Activated naive CD8-positive, alpha-beta T cell treated with anti-CD3 and anti-CD28 coated beads for 36 hours (primary cell): ENCODE results near the gene OGFOD3. TPM values are rescaled to one million over a fixed set of nuclear protein-coding genes. Genes with fewer than 3 reads are reported as not detected.

Experiments
- DNase-seq: peaks from one replicate; pipeline ENCODE4 v3.0.0; 2021
- H3K27ac Mint-ChIP-seq: one replicate; pipeline ENCODE4 v1.8.0; 2022; ENCODE audit warnings: mild to moderate bottlenecking, moderate library complexity, mixed read lengths
- H3K27me3 Mint-ChIP-seq: one replicate; pipeline ENCODE4 v1.8.0; 2022; ENCODE audit warnings: mild to moderate bottlenecking, mixed read lengths
- H3K36me3 Mint-ChIP-seq: one replicate; pipeline ENCODE4 v1.8.0; 2021; ENCODE audit warnings: mild to moderate bottlenecking, mixed read lengths
- H3K4me1 Mint-ChIP-seq: one replicate; pipeline ENCODE4 v1.8.0; 2021; ENCODE audit warnings: mixed read lengths
- H3K4me3 Mint-ChIP-seq: one replicate; pipeline ENCODE4 v1.8.0; 2022; ENCODE audit warnings: mild to moderate bottlenecking, moderate library complexity, mixed read lengths
- H3K9me3 Mint-ChIP-seq: one replicate; pipeline ENCODE4 v1.8.0; 2022; ENCODE audit warnings: mixed read lengths
- total RNA-seq, 2 experiments: library from RNA; stranded (reverse); gene quantifications; one replicate each; pipeline ENCODE4 v1.2.3, GENCODE V29; 2021

Gene OGFOD3
- total RNA-seq, 2 experiments from 2014 or later: 18.4 to 21.5 TPM

DNA sequence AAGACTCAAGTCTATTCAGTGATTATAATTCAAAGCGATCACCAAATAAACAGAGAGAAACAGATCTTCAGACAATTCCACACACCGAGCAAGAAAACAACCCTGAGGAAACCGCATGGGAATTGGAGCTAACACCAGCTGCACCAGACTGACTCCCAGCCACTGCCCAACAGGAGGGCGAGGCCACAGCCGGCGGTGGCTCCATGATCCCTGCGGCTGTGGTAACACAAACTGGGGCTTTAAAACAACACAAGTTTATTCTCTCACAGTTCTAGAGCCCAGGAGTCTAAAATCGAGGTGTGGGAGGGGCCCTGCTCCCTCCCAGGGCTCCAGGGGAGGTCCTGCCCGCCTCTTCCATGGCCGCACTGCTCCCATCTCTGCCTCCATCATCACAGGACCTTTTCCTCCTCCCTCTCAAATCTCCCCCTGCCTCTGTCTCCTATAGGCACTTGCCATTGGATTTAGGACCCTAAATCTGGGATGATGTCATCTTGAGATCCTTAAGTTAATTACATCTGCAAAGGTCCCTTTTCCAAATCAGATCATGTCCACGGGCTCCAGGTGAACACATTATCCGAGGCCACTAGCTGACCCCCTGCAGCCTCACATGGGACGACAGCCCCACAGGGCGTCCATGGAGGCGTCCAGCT, 10.0 kb downstream of the OGFOD3 start:
- Mint-ChIP-seq H3K9me3 (no peaks in the 10 kb centered on the region), H3K4me1 (peaks cover 6% of the 10 kb centered on the region), H3K36me3 (peaks cover 10% of the 10 kb centered on the region), H3K27me3 (no peaks in the 10 kb centered on the region), H3K4me3 (no peak overlapping the region), H3K27ac (no peak overlapping the region)
- DNase-seq: no peak

DNA sequence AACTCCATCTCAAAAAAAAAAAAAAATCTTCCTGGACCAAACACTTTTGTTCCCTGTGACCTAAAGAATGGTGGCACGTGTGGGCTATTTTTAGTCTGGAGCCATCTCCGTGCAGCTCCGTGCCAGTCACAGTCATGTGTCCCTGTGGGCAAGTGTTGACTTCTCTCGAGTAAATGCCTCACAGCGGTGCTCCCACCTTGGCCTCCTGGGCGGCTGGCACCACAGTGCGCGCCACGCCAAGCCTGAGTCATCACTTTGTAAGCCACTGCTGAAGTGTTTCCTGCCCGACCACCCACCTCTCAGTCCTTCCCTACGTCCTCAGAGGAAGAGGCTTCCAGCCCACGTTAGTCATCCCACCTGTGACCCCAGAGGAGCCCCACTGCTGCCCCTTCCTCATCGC, 11.1 kb downstream of the OGFOD3 start:
- H3K27ac Mint-ChIP-seq: peak overlapping the region; percentile 51
- peaks cover 10% of the 10 kb centered on the region for H3K36me3 Mint-ChIP-seq
- H3K9me3 Mint-ChIP-seq: no peaks in the 10 kb centered on the region
- no peak for DNase-seq
- no peak overlapping the region for H3K4me3 Mint-ChIP-seq
- H3K27me3 Mint-ChIP-seq: no peaks in the 10 kb centered on the region
- H3K4me1 Mint-ChIP-seq: peaks cover 6% of the 10 kb centered on the region

DNA sequence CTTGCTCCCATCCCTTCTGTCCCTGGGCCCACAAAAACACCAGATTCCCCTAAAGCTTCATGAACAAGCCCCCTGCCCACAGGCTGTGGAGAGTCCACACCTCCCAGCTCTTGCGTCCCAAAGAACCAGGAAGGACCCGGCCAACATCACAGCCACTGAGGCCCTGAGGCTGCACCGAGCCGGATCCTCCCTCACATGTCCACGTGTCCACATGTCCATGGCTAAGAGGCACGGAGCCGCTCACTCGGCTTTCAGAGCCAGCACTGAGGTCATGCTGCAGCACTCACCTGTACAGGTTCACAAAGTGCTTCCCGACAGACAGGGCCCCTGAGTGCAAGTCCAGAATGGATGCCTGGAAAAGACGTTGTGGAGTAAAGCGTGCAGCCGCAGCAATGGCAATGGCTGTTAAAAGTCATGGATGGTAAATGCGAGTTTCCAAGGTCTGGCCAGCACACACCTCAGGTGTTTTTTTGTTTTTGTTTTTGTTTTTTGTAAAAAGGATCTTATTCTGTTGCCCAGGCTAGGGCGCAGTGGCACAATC, 12.2 kb downstream of the OGFOD3 start:
- peaks cover 16% of the 10 kb centered on the region for H3K36me3 Mint-ChIP-seq
- H3K9me3 Mint-ChIP-seq: no peaks in the 10 kb centered on the region
- H3K4me1 Mint-ChIP-seq: peaks cover 9% of the 10 kb centered on the region
- H3K4me3 Mint-ChIP-seq: no peak overlapping the region
- no peak for DNase-seq
- no peak overlapping the region for H3K27ac Mint-ChIP-seq
- no peaks in the 10 kb centered on the region for H3K27me3 Mint-ChIP-seq

DNA sequence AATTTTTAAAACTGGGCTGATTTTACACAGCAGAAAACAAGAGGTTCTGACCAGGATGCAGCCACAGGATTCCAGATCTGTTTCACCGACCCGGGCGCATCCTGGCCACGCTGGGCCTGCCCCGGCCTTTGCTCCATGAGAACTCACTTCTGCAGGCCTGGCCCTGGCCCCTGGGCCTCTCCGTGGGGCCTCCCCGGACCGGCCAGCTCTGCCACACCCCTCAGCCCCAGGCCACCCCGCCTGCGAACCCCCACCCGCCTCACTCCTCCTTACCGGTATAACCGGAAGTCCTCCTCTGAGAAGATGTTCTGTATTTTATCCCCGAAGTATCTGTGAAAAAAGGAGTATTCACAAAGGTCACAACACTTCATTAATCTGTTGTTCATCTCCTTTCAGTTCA, 13.3 kb downstream of the OGFOD3 start:
- H3K4me3 Mint-ChIP-seq: no peak overlapping the region
- H3K4me1 Mint-ChIP-seq: peaks cover 14% of the 10 kb centered on the region
- no peak for DNase-seq
- H3K9me3 Mint-ChIP-seq: no peaks in the 10 kb centered on the region
- H3K27ac Mint-ChIP-seq: no peak overlapping the region
- H3K27me3 Mint-ChIP-seq: no peaks in the 10 kb centered on the region
- peaks cover 19% of the 10 kb centered on the region for H3K36me3 Mint-ChIP-seq

DNA sequence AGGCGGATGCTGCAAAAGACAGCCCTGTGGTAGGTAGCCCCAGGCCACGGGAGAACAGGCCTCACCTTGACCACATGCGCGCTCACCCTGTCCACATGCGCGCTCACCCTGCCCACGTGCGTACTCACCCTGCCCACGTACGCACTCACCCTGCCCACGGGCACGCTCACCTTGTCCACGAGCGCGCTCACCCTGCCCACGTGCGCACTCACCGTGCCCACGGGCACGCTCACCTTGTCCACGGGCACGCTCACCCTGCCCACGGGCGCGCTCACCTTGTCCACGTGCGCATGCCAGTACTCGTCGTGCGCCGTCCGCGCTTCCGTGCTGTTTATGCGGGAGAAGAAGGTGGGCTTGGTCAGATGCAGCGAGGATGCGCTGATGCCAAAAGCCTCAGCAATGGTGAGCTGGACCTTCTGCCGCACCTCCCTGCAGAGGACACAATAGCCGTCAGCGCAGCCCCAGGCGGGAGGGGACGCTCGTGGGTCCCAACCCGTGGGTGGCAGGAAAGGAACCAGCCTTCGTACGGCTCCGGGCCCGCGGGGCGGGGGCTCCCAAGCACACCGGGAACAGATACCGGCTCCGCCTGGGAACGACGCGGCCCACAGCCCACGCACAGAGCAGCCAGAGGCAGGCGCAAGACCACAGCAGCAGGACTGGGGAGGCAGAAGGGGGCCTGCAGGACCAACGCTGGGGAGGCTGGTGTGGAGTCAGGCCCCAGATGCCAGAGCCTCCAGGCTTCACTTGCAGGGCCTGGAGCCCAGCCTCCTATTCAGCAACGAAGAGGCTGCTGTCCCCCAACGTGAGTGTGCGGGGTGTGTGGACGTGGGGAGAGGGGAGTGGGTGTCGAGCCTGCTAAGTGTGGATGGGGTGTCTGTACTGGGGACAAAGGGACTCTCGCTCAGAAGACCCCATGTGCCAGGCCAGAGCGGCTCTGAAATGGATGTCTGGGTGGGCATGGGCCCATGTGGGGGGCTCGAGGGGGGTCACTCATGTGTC, 14.4 kb downstream of the OGFOD3 start:
- Mint-ChIP-seq H3K27ac (no peak overlapping the region), H3K36me3 (peaks cover 19% of the 10 kb centered on the region), H3K4me1 (peaks cover 14% of the 10 kb centered on the region), H3K27me3 (no peaks in the 10 kb centered on the region), H3K4me3 (no peak overlapping the region), H3K9me3 (no peaks in the 10 kb centered on the region)
- no peak for DNase-seq

DNA sequence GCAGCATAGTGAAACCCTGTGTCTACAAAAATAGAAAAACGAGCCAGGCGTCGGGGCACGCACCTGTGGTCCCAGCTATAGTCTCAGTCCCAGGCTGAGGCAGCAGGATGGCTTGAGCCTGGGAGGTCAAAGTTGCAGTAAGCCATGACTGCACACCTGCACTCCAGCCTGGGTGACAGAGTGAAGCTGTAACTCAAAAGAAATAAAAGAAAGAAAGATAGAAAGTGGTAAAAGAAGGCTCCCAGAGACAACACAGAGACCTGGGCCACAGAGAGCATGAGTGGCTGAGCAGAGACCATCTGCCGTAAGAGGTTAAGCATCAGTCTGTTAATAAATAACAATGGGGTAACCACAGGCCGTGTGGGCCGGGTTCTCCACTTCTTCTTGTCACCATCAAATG, 15.5 kb downstream of the OGFOD3 start:
- Mint-ChIP-seq H3K36me3 (peaks cover 19% of the 10 kb centered on the region), H3K9me3 (no peaks in the 10 kb centered on the region), H3K27me3 (no peaks in the 10 kb centered on the region), H3K4me3 (no peak overlapping the region), H3K4me1 (peaks cover 14% of the 10 kb centered on the region), H3K27ac (no peak overlapping the region)
- DNase-seq: no peak

DNA sequence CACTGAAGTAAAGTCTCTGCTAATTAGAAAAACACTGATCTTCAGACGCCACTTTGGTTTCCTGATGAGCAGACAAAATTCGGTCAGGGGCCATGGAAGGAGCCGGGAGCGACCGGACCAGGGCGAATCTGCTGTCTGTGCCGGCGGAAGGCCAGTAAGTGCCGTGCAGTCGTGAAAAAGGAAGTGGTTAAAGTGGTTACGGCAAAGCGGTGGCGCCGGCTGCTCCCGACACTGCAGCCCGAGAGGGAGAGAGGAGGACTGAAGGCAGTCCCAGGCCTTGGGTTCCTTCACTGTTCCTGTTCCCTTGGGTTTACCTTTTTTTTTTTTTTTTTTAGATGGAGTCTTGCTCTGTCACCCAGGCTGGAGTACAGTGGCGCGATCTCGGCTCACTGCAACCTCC, 17.6 kb downstream of the OGFOD3 start:
- Mint-ChIP-seq H3K4me3 (peak overlapping the region; percentile 72), H3K27me3 (no peaks in the 10 kb centered on the region), H3K27ac (peak overlapping the region; percentile 73), H3K9me3 (no peaks in the 10 kb centered on the region), H3K36me3 (peaks cover 13% of the 10 kb centered on the region), H3K4me1 (peaks cover 8% of the 10 kb centered on the region)
- DNase-seq: peak; percentile 64

DNA sequence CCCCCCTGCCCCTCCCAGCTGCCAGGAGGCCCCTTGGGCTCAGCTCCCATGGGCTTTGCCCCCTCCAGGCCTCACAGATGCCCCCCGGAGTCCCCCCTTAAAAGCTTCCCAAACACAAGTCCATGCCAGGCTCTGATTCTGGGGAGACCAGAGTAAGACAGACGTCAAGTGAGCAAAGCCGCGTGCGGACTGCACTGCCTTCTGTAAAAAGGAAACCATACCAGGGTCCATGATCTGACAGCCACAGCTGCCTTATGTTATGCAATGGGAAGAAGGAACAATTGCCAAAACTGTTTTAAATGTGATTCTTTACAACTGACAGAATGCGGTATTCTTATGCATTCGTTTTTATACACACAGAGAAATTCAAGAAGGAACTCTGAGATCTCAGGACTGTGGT, 18.2 kb downstream of the OGFOD3 start:
- no peak overlapping the region for H3K27ac Mint-ChIP-seq
- peaks cover 8% of the 10 kb centered on the region for H3K4me1 Mint-ChIP-seq
- no peak overlapping the region for H3K4me3 Mint-ChIP-seq
- no peaks in the 10 kb centered on the region for H3K27me3 Mint-ChIP-seq
- DNase-seq: no peak
- peaks cover 12% of the 10 kb centered on the region for H3K36me3 Mint-ChIP-seq
- H3K9me3 Mint-ChIP-seq: no peaks in the 10 kb centered on the region

DNA sequence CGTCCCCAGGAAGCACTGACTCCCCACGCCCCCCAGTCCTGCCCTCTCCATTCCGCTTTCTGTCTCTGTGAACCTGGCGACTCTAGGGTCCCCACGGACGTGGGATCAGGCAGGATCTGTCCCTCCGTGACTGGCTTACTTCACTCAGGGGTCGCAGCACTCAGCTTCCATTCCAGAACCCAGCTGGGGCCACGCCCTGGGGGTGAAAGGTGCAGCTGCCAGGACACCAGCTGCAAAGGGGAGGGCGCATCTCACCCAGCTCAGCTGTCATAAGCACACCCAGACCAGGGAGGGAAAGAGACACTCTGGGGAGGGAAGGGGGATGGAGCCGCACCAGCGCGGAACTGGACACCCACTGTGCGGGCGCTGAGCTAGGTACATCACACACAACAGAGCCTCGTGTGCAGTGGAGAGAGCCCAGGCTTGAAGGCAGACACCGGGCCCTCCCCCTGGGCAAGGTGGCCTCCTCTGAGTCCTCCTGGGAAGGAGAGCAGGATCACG, 18.7 kb downstream of the OGFOD3 start:
- H3K27ac Mint-ChIP-seq: no peak overlapping the region
- DNase-seq: no peak
- peaks cover 8% of the 10 kb centered on the region for H3K4me1 Mint-ChIP-seq
- no peaks in the 10 kb centered on the region for H3K9me3 Mint-ChIP-seq
- peaks cover 11% of the 10 kb centered on the region for H3K36me3 Mint-ChIP-seq
- no peak overlapping the region for H3K4me3 Mint-ChIP-seq
- no peaks in the 10 kb centered on the region for H3K27me3 Mint-ChIP-seq

DNA sequence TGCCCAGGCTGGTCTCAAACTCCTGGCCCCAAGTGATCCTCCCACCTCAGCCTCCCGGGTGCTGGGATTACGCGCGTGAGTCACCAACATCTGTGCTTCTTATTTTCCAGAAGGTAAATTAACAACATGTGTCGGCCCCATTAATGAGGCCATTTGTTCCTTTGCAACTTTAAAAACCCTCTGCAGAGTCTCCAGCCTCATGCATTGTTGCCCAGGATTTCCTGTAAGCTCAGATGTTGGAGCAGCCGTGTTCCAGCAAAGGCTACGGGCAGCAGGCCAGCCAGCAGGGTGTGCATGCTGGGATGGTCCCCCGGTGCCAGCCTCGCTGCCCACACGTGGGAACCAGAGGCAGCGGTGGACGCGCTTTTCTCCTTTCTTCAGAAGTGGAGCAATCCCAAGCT, 19.3 kb downstream of the OGFOD3 start:
- H3K27ac Mint-ChIP-seq: no peak overlapping the region
- H3K36me3 Mint-ChIP-seq: peaks cover 11% of the 10 kb centered on the region
- H3K4me3 Mint-ChIP-seq: no peak overlapping the region
- H3K9me3 Mint-ChIP-seq: no peaks in the 10 kb centered on the region
- no peaks in the 10 kb centered on the region for H3K27me3 Mint-ChIP-seq
- peaks cover 8% of the 10 kb centered on the region for H3K4me1 Mint-ChIP-seq
- DNase-seq: no peak

DNA sequence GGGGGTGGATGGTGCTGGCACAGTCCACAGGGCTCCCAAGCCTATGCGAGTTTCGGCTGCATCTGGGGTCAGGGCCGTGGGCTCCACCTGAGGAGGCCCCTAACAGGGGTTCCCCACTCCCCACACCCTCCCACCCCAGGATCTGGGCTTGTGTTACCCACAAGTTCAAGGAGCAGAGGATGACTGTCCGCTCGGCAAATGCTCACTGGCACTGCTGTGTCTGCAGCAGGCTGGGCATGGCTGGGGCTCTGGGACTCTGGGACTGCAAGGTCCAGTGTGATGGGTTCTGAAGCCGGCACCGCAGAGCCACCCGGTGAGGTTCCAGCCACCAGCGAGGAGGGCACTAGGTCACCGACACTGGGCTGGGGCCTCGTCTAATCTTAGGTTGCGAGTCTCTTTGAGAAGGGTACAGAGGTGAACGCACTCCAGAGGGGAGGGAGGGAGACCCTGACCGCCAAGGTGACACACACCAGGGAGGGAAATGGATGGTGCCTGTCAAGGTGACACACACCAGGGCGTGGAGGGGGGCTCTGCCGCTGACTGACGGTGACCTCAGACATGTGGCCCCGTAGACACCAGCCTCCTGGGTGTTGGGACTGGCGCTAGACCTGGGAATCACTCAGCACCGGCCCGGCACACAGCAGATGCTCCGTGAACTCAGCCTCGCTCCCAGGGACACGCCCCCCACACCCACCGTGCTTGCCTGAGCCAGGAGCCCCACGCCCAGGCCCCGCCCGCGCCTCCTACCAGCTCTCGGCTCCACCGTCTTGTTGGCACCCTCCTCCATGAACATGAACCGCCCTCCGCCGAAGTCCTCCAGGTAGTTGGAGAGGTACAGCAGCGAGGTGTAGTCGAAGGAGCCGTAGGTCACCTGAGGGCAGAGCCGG, 20.7 kb downstream of the OGFOD3 start:
- DNase-seq: no peak
- peaks cover 8% of the 10 kb centered on the region for H3K4me1 Mint-ChIP-seq
- no peaks in the 10 kb centered on the region for H3K27me3 Mint-ChIP-seq
- H3K4me3 Mint-ChIP-seq: no peak overlapping the region
- H3K27ac Mint-ChIP-seq: no peak overlapping the region
- H3K9me3 Mint-ChIP-seq: no peaks in the 10 kb centered on the region
- H3K36me3 Mint-ChIP-seq: peaks cover 9% of the 10 kb centered on the region

DNA sequence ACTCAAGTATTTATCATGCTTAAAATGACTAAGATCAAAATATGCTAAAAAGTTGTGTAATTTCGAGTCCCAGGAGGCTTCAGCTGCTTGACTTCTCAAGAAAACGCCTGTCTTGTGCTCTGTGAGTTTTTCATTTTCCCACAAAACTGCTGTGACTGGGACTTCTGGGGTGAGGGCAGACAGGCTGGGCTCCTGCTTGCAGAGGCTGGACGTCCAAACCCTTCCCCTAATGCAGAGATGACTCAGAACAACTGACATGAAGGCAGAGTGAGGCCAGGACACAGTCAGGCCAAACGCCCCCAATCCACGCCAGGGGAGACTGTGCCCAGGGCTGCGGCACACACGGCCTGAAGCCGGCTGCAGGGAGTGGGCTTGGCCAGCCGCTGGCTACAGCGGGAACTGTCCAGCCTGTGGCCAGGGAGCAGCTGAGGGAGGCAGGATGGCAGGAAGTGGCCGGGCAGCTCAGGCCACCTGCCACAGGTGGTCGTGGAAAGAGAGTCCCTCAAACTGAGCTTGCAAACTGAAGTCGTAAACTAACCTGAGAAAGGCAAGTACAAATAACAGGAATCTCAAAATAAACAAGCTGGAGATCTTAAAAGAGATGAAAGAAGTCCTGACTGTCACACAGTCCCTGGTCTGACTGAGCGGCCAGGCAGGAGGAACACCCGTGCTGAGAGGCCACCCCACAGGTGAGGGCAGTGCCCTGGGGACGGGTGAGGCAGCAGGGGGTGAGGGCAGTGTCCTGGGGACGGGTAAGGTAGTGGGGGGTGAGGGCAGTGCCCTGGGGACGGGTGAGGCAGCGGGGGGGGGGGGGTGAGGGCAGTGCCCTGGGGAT, 21.6 kb downstream of the OGFOD3 start:
- no peak overlapping the region for H3K27ac Mint-ChIP-seq
- peaks cover 8% of the 10 kb centered on the region for H3K4me1 Mint-ChIP-seq
- no peaks in the 10 kb centered on the region for H3K27me3 Mint-ChIP-seq
- no peak for DNase-seq
- no peak overlapping the region for H3K4me3 Mint-ChIP-seq
- H3K9me3 Mint-ChIP-seq: no peaks in the 10 kb centered on the region
- H3K36me3 Mint-ChIP-seq: peaks cover 8% of the 10 kb centered on the region

DNA sequence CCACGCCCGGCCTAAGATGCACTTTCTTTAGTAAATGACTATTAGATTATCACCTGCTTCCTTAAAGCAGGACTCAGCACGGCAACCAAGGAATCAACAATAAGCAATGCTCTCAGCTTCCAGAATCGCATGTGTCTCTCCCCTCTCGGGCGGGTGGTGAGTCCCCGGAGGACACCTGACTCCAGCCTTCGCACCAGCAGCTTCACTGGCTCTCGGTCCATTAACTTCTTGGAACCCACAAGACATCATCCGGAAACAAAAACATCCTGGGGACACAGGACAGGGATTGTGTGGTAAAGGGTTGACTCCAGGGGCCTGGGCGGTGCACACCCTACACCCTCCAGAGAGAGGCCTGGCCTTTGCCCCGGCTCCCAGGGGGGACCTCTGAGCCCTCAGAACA, 24.1 kb downstream of the OGFOD3 start:
- Mint-ChIP-seq H3K9me3 (no peaks in the 10 kb centered on the region), H3K27me3 (no peaks in the 10 kb centered on the region), H3K27ac (no peak overlapping the region), H3K4me3 (no peak overlapping the region), H3K4me1 (no peaks in the 10 kb centered on the region), H3K36me3 (no peaks in the 10 kb centered on the region)
- no peak for DNase-seq

DNA sequence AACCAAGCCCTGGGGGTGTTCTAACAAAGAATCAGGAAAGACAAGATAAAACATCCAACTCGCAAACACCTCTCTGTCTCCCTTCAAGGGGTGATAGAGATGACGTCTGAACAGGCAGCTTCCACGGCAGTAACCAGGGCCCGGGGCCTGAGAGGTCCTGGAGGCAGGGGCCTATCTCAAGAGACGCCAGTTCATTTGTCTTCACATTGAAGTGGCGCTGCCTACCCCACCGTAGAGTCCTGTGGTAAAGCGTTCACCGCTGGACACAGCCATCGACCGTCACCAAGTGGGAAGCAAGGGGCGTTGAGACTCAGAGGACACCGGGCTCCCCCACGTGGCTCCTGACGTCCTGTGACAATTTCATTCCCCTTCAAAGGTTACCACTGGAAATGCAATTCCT, 25.4 kb downstream of the OGFOD3 start:
- no peaks in the 10 kb centered on the region for H3K27me3 Mint-ChIP-seq
- no peak for DNase-seq
- H3K36me3 Mint-ChIP-seq: no peaks in the 10 kb centered on the region
- H3K4me1 Mint-ChIP-seq: no peaks in the 10 kb centered on the region
- no peaks in the 10 kb centered on the region for H3K9me3 Mint-ChIP-seq
- no peak overlapping the region for H3K4me3 Mint-ChIP-seq
- H3K27ac Mint-ChIP-seq: no peak overlapping the region
